ENCODE data around the gene SIRT2.

- TF ChIP-seq CTCF (IDR thresholded peaks at IDR 0.05; ENCODE audit: insufficient read depth, low read length) (no peak), POLR2AphosphoS5 (IDR thresholded peaks at IDR 0.05; ENCODE audit: low read depth) (no peak), SPI1 (IDR thresholded peaks at IDR 0.05; ENCODE audit: borderline replicate concordance, low read depth) (no peak), REST (IDR thresholded peaks at IDR 0.05; ENCODE audit: insufficient replicate concordance, low read depth) (no peak), GABPA (IDR thresholded peaks at IDR 0.05; ENCODE audit: low read depth) (no peak)
Observed at GRCh38 chr19:38933544-38933943, 34.1 kb upstream of the SIRT2 start.

All from HL-60 (cell line).